ENCODE results near the gene SLC15A1.

DNA sequence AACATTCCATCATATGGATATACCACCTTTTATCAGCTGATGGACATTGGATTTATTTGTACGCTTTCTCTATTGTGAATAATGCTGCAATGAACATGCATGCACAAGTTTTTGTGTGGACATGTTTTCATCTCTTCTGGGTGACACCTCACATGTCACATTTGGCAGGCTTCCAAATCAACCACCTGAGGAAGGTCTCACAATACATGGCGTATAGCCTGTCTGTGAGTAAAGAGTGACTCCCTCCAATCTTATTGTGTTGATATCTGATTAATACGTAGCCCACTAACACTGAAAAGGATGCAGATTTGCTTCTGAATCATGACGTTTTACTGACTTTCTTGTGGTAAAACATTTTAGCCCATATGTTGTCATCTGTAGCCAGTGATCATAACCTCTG is 61.1 kb downstream of the SLC15A1 start:
- TF ChIP-seq, protein P1, sequence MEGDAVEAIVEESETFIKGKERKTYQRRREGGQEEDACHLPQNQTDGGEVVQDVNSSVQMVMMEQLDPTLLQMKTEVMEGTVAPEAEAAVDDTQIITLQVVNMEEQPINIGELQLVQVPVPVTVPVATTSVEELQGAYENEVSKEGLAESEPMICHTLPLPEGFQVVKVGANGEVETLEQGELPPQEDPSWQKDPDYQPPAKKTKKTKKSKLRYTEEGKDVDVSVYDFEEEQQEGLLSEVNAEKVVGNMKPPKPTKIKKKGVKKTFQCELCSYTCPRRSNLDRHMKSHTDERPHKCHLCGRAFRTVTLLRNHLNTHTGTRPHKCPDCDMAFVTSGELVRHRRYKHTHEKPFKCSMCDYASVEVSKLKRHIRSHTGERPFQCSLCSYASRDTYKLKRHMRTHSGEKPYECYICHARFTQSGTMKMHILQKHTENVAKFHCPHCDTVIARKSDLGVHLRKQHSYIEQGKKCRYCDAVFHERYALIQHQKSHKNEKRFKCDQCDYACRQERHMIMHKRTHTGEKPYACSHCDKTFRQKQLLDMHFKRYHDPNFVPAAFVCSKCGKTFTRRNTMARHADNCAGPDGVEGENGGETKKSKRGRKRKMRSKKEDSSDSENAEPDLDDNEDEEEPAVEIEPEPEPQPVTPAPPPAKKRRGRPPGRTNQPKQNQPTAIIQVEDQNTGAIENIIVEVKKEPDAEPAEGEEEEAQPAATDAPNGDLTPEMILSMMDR (IDR thresholded peaks at IDR 0.05; ENCODE audit: poor library complexity) = no peak
- TF ChIP-seq EZH2phosphoT487 (IDR thresholded peaks at IDR 0.05; ENCODE audit: low read depth, severe bottlenecking, unreplicated experiment) (no peak), EZH2 (IDR thresholded peaks at IDR 0.05; ENCODE audit: borderline replicate concordance) (no peak)

All from hepatocyte (in vitro differentiated cells).